WTC11 (cell line): ENCODE results near the gene CLN6. TPM values are rescaled to one million over a fixed set of nuclear protein-coding genes. Genes with fewer than 3 reads are reported as not detected.
A peak's percentile ranks its signal among the peaks of the same experiment; 100 is the strongest.

Source experiments
- AFF4 ChIP-seq: sonication (generic); formaldehyde crosslinking; IDR thresholded peaks from 2 replicates; pipeline ENCODE4 v1.8.1; 2023; ENCODE audit warnings: mild to moderate bottlenecking, missing genetic modification reagents, borderline replicate concordance
- ATF1 ChIP-seq: sonication (generic); formaldehyde crosslinking; IDR thresholded peaks from 2 replicates; pipeline ENCODE4 v1.8.1; 2023; ENCODE audit warnings: mild to moderate bottlenecking, moderate library complexity, missing genetic modification reagents
- ATF2 ChIP-seq: sonication (generic); formaldehyde crosslinking; IDR thresholded peaks from 2 replicates; pipeline ENCODE4 v1.8.1; 2022; ENCODE audit warnings: low read depth, missing genetic modification reagents, borderline replicate concordance
- CDX4 ChIP-seq: fragments of 250-450 bp; sonication (Bioruptor Pico); IDR thresholded peaks from 2 replicates; pipeline ENCODE4 v1.9.0; 2021; ENCODE audit warnings: moderate library complexity, mild to moderate bottlenecking, inconsistent platforms, borderline replicate concordance
- CREB1 ChIP-seq: sonication (generic); formaldehyde crosslinking; IDR thresholded peaks from 2 replicates; pipeline ENCODE4 v1.8.0; 2023; ENCODE audit warnings: mild to moderate bottlenecking, missing genetic modification reagents
- CREM ChIP-seq: sonication (generic); formaldehyde crosslinking; IDR thresholded peaks from 2 replicates; pipeline ENCODE4 v1.8.1; 2022; ENCODE audit warnings: mild to moderate bottlenecking, missing genetic modification reagents, moderate library complexity
- E2F5 ChIP-seq: sonication (generic); formaldehyde crosslinking; IDR thresholded peaks from 2 replicates; pipeline ENCODE4 v1.8.1; 2022; ENCODE audit warnings: mild to moderate bottlenecking, moderate library complexity, missing genetic modification reagents
- EMX1 ChIP-seq: fragments of 250-450 bp; sonication (Bioruptor Pico); IDR thresholded peaks from 2 replicates; pipeline ENCODE4 v1.8.0; 2021; ENCODE audit warnings: mild to moderate bottlenecking
- ETV6 ChIP-seq: sonication (generic); formaldehyde crosslinking; IDR thresholded peaks from 2 replicates; pipeline ENCODE4 v1.8.1; 2022; ENCODE audit warnings: mild to moderate bottlenecking, missing genetic modification reagents
- GABPB1 ChIP-seq: sonication (generic); formaldehyde crosslinking; IDR thresholded peaks from 2 replicates; pipeline ENCODE4 v1.8.1; 2023; ENCODE audit warnings: mild to moderate bottlenecking, missing genetic modification reagents
- GRHL2 ChIP-seq: fragments of 250-450 bp; sonication (Bioruptor Pico); IDR thresholded peaks from 2 replicates; pipeline ENCODE4 v1.8.0; 2022; ENCODE audit warnings: mild to moderate bottlenecking, moderate library complexity; ENCODE audit not compliant: insufficient replicate concordance, severe bottlenecking
- GTF2I ChIP-seq: fragments of 250-450 bp; sonication (Bioruptor Pico); conservative IDR thresholded peaks from 2 replicates; pipeline ENCODE4 v1.4.0; 2021; ENCODE audit warnings: mild to moderate bottlenecking
- IRF2 ChIP-seq: sonication (generic); formaldehyde crosslinking; IDR thresholded peaks from 2 replicates; pipeline ENCODE4 v1.8.0; 2022; ENCODE audit warnings: low read depth, missing genetic modification reagents, borderline replicate concordance
- JAZF1 ChIP-seq: fragments of 250-450 bp; sonication (Bioruptor Pico); IDR thresholded peaks from 2 replicates; pipeline ENCODE4 v1.9.0; 2021; ENCODE audit warnings: moderate library complexity, mild to moderate bottlenecking, inconsistent platforms
- MAX ChIP-seq: sonication (generic); formaldehyde crosslinking; IDR thresholded peaks from 2 replicates; pipeline ENCODE4 v1.8.0; 2022; ENCODE audit warnings: mild to moderate bottlenecking, missing genetic modification reagents
- MLX ChIP-seq: sonication (generic); formaldehyde crosslinking; IDR thresholded peaks from 2 replicates; pipeline ENCODE4 v1.8.1; 2023; ENCODE audit warnings: mild to moderate bottlenecking, missing genetic modification reagents, moderate library complexity
- MXD4 ChIP-seq: fragments of 250-450 bp; sonication (Bioruptor Pico); IDR thresholded peaks from 2 replicates; pipeline ENCODE4 v1.8.0; 2021; ENCODE audit warnings: mild to moderate bottlenecking, moderate library complexity, borderline replicate concordance
- NR2C2 ChIP-seq: sonication (generic); formaldehyde crosslinking; IDR thresholded peaks from 2 replicates; pipeline ENCODE4 v1.8.0; 2022; ENCODE audit warnings: mild to moderate bottlenecking, missing genetic modification reagents
- NR3C1 ChIP-seq: sonication (generic); formaldehyde crosslinking; conservative IDR thresholded peaks from 2 replicates; pipeline ENCODE4 v1.8.1; 2023; ENCODE audit warnings: low read depth, mild to moderate bottlenecking, missing genetic modification reagents
- OVOL2 ChIP-seq: fragments of 250-450 bp; sonication (Bioruptor Pico); IDR thresholded peaks from 2 replicates; pipeline ENCODE4 v1.9.0; 2021; ENCODE audit warnings: mild to moderate bottlenecking, borderline replicate concordance
- PREB ChIP-seq: sonication (generic); formaldehyde crosslinking; IDR thresholded peaks from 2 replicates; pipeline ENCODE4 v1.8.1; 2022; ENCODE audit warnings: mild to moderate bottlenecking, missing genetic modification reagents, moderate library complexity, borderline replicate concordance
- PRRX2 ChIP-seq: fragments of 250-450 bp; sonication (Bioruptor Pico); IDR thresholded peaks from 2 replicates; pipeline ENCODE4 v1.8.0; 2021; ENCODE audit warnings: mild to moderate bottlenecking
- RELA ChIP-seq: sonication (generic); formaldehyde crosslinking; IDR thresholded peaks from 2 replicates; pipeline ENCODE4 v1.8.1; 2022; ENCODE audit warnings: missing genetic modification reagents, mild to moderate bottlenecking, borderline replicate concordance
- SOX15 ChIP-seq: fragments of 250-450 bp; sonication (Bioruptor Pico); IDR thresholded peaks from 2 replicates; pipeline ENCODE4 v1.9.0; 2021; ENCODE audit warnings: mild to moderate bottlenecking
- TP53 ChIP-seq: sonication (generic); formaldehyde crosslinking; IDR thresholded peaks from 2 replicates; pipeline ENCODE4 v1.8.1; 2023; ENCODE audit warnings: mild to moderate bottlenecking, missing genetic modification reagents
- ZNF317 ChIP-seq: sonication (generic); formaldehyde crosslinking; IDR thresholded peaks from 2 replicates; pipeline ENCODE4 v1.8.1; 2023; ENCODE audit warnings: low read depth, mild to moderate bottlenecking, moderate library complexity, missing genetic modification reagents, borderline replicate concordance
- total RNA-seq: library from RNA; stranded (reverse); gene quantifications from 3 replicates; pipeline ENCODE4 v1.2.3, GENCODE V29; 2021

CLN6 gene
- total RNA-seq, 1 experiment from 2014 or later = 50.2 TPM

GRCh38 chr15:68229386-68230156 is at the start of gene CLN6 (continued):
- TF ChIP-seq PREB (CRISPR knock-in tag) (no peak), SOX15 (CRISPR knock-in tag) (no peak), MAX (CRISPR knock-in tag) (peak; percentile 92), MLX (CRISPR knock-in tag) (no peak), CREB1 (CRISPR knock-in tag) (peak; percentile 65; the same call in 1 of the 2 replicates), NR2C2 (CRISPR knock-in tag) (0 out of 2 replicates have a peak, but pooled peaks have one; percentile 39), OVOL2 (CRISPR knock-in tag) (no peak), TP53 (CRISPR knock-in tag) (peak; percentile 94), CDX4 (CRISPR knock-in tag) (no peak), PRRX2 (CRISPR knock-in tag) (no peak), ATF2 (CRISPR knock-in tag) (no peak), GABPB1 (peak; percentile 57), JAZF1 (CRISPR knock-in tag) (no peak), MXD4 (CRISPR knock-in tag) (no peak), AFF4 (CRISPR knock-in tag) (0 out of 2 replicates have a peak, but pooled peaks have one; percentile 39), GTF2I (CRISPR knock-in tag) (no peak), GRHL2 (CRISPR knock-in tag) (no peak), NR3C1 (no peak), CREM (CRISPR knock-in tag) (peak; percentile 56; the same call in 1 of the 2 replicates), ETV6 (CRISPR knock-in tag) (peak; percentile 88), ATF1 (CRISPR knock-in tag) (no peak), ZNF317 (peak; percentile 64; the same call in 1 of the 2 replicates), E2F5 (CRISPR knock-in tag) (peak; percentile 97), RELA (CRISPR knock-in tag) (no peak; the same call in 1 of the 2 replicates), IRF2 (no peak), EMX1 (no peak)
